Right atrium auricular region (tissue), 2 donors: Measurements from ENCODE around the gene PRDM10. TPM values are rescaled to one million over a fixed set of nuclear protein-coding genes. Genes with fewer than 3 reads are reported as not detected.
A peak's percentile ranks its signal among the peaks of the same experiment; 100 is the strongest.

ENCODE experiments used
- DNase-seq: peaks from one replicate; pipeline ENCODE4 v3.0.0-alpha.2; 2019; ENCODE audit warnings: low spot score
- H3K27ac ChIP-seq, 2 donors: fragments of 200-600 bp; sonication (generic); 1 replicate in 1 of 2; 2 replicates in 1 of 2; pipeline ENCODE4 v1.5.1; 2016 to 2019
- H3K27me3 ChIP-seq, 2 donors: fragments of 200-600 bp; sonication (generic); one replicate each; pipeline versions ENCODE4 v1.5.1 to v1.6.0; 2017 to 2019
- H3K36me3 ChIP-seq: fragments of 200-600 bp; sonication (generic); one replicate; pipeline ENCODE4 v1.5.1; 2016
- H3K4me1 ChIP-seq, 2 donors: fragments of 200-600 bp; sonication (generic); one replicate each; pipeline versions ENCODE4 v1.5.1 to v1.6.0; 2017 to 2019
- H3K4me3 ChIP-seq, 2 donors: fragments of 200-600 bp; sonication (generic); 1 replicate in 1 of 2; 2 replicates in 1 of 2; pipeline ENCODE4 v1.5.1; 2017 to 2019; ENCODE audit warnings: mild to moderate bottlenecking in 1 of 2, moderate library complexity in 1 of 2
- H3K9me3 ChIP-seq, 2 donors: fragments of 200-600 bp; sonication (generic); one replicate each; pipeline ENCODE4 v1.5.1; 2019
- total RNA-seq, 2 donors: library from RNA; depleted of rRNA; stranded (reverse); fragments of >200 nt; gene quantifications; one replicate each; pipeline ENCODE4 v1.1.0, GENCODE V29; 2016
- TF ChIP-seq, protein P1 (sequence below), 2 donors: fragments of 200-600 bp; sonication (generic); IDR thresholded peaks; one replicate each; pipeline ENCODE4 v1.5.1; 2019; ENCODE audit warnings: antibody characterized with exemption in 2 of 2

PRDM10 gene
- total RNA-seq, 2 donors from 2014 or later = 4.3 TPM

DNA sequence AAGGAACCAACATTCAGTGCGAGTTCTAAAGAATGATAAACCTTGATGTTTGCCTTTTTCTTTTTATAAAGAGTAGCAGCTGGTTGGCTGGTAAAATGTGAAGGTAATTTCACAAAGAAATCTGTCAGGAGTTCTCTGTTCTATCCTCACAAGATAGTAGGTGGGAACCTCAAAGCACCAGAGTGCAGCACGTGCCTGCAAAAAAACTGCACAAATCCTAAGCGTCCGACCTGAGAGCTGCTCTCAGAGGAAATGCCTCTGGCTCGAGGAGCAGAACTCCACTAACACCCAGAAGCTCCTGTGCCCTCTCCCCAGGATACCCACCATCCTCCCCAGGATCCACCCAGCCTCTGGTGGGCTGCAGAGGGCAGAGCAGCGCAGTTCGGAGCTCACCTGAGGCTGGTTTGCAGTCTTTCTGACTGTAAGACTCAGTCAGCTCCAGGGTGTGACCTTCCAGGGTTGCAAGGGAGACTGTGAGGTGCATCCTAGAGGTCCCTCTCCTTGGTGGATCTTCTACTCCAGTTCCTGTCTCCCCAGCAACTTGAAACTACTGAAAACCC lies 23.5 kb downstream of the PRDM10 start:
- H3K27ac ChIP-seq = no peak overlapping the region
- no peak for DNase-seq
- no peaks in the 10 kb centered on the region for H3K9me3 ChIP-seq
- TF ChIP-seq, protein P1, sequence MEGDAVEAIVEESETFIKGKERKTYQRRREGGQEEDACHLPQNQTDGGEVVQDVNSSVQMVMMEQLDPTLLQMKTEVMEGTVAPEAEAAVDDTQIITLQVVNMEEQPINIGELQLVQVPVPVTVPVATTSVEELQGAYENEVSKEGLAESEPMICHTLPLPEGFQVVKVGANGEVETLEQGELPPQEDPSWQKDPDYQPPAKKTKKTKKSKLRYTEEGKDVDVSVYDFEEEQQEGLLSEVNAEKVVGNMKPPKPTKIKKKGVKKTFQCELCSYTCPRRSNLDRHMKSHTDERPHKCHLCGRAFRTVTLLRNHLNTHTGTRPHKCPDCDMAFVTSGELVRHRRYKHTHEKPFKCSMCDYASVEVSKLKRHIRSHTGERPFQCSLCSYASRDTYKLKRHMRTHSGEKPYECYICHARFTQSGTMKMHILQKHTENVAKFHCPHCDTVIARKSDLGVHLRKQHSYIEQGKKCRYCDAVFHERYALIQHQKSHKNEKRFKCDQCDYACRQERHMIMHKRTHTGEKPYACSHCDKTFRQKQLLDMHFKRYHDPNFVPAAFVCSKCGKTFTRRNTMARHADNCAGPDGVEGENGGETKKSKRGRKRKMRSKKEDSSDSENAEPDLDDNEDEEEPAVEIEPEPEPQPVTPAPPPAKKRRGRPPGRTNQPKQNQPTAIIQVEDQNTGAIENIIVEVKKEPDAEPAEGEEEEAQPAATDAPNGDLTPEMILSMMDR (IDR thresholded peaks at IDR 0.05) = no peak
- H3K4me3 ChIP-seq = no peak overlapping the region
- no peaks in the 10 kb centered on the region for H3K4me1 ChIP-seq
- H3K36me3 ChIP-seq = no peaks in the 10 kb centered on the region
- no peaks in the 10 kb centered on the region for H3K27me3 ChIP-seq

DNA sequence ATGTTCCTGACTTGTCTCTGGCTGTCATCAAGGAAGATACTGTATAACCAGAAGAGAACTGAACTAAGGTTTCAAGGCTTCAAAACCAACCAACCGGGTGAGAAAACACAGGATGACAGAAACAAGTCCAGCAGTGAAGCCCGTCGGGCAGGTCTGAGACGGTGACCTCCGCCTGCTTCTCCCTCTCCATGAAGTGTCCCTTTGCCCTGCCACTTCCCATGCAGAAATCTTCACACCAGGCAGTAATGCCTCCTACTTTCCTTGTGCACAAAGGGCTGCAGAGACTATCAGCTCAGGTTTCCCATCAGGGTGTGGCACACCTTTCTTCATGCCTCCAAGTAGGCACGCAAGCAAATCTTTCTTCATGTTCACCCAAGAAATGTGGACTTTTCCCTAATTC lies 24.2 kb downstream of the PRDM10 start:
- no peak for DNase-seq
- TF ChIP-seq, protein P1 (IDR thresholded peaks at IDR 0.05) = no peak
- H3K9me3 ChIP-seq = no peaks in the 10 kb centered on the region

DNA sequence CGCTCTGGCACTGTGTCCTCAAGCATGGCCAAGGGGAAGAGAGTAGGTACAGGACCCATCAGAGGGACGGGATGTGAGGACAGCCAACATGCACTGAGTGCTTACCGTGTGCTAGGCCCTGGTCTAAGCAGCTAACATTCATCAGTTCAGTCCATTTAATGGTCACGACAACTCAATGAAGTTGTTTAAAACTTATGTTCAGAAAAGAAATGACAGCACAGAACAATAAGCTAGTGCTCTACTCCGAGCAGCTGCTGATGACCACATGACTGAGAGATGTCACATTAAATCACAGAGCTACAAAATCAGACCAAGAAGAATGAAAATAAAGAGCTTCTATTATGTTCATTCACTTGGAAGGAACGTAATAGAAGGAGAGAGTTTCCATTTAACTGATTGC lies 26.3 kb downstream of the PRDM10 start:
- H3K27me3 ChIP-seq = no peaks in the 10 kb centered on the region
- H3K36me3 ChIP-seq = no peaks in the 10 kb centered on the region
- no peak overlapping the region for H3K27ac ChIP-seq
- TF ChIP-seq, protein P1 (IDR thresholded peaks at IDR 0.05) = no peak
- no peak for DNase-seq
- no peak overlapping the region for H3K4me3 ChIP-seq
- no peaks in the 10 kb centered on the region for H3K4me1 ChIP-seq
- H3K9me3 ChIP-seq = no peaks in the 10 kb centered on the region

More for the DNA sequence above, 24.2 kb downstream of the PRDM10 start:
- no peaks in the 10 kb centered on the region for H3K27me3 ChIP-seq
- H3K4me3 ChIP-seq = no peak overlapping the region
- no peaks in the 10 kb centered on the region for H3K36me3 ChIP-seq
- H3K4me1 ChIP-seq = no peaks in the 10 kb centered on the region
- H3K27ac ChIP-seq = no peak overlapping the region

DNA sequence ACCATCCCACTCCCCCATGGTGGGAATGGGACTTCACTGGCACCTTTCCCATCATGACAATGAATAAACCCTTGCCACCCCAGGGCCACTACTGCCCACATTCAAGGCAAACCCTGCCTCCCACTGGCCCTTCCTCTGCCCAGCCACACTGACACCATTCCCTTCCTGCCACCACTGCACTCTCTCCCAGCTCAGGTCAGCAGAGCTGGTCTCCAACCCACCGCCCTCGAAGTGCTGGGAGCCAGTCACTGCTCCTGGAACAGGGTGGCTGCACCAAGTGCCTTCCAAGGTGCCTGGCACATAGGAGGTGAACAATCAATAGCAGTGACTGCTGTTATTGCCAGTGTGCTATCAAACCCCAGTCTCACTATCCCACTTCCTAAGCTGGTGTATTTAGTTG lies 27.1 kb downstream of the PRDM10 start:
- TF ChIP-seq, protein P1 (IDR thresholded peaks at IDR 0.05) = no peak

DNA sequence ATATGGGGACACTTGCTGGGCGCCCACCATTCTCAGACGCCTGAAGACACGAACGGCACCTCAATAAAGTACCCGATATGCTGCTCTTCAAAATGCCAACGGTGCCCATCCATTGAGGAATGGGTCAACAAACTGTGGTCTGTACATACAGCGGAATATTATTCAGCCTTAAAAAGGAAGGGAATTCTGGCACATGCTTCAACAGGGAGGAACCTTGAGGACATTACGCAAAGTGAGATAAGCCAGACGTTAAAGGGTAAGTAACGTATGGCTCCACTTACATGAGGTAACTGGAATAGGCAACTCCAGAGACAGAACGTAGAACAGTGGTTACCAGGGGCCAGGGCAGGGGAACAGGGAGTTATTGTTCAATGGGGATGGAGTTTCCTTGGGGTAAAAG lies 28.0 kb downstream of the PRDM10 start:
- Histone ChIP-seq H3K9me3 (no peaks in the 10 kb centered on the region), H3K4me3 (no peak overlapping the region), H3K4me1 (no peaks in the 10 kb centered on the region), H3K36me3 (no peaks in the 10 kb centered on the region), H3K27me3 (no peaks in the 10 kb centered on the region), H3K27ac (no peak overlapping the region)
- TF ChIP-seq, protein P1 (IDR thresholded peaks at IDR 0.05) = no peak
- no peak for DNase-seq

More for the DNA sequence above, 27.1 kb downstream of the PRDM10 start:
- Histone ChIP-seq H3K36me3 (no peaks in the 10 kb centered on the region), H3K27me3 (no peaks in the 10 kb centered on the region), H3K9me3 (no peaks in the 10 kb centered on the region), H3K4me1 (no peaks in the 10 kb centered on the region), H3K27ac (no peak overlapping the region), H3K4me3 (no peak overlapping the region)
- DNase-seq = no peak

DNA sequence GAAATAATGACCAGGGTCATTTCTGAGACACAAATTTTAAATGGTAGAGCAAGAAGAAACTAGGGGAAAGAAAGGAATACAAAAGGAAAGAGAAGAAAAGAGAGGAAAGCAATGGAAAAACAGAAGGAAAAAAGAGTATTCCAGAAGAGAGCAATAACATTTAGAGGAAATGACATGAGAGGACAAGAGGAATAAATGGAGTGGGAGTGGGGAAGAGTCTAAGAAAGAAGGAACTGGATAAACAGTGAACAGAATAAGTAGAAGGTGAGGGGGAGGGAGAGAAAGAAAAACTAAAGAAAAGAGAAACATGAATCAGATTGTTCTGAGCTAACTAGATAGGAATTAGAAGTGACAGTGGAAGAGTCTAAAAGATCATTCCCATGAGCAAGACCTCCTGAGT lies 28.4 kb downstream of the PRDM10 start:
- Histone ChIP-seq H3K4me3 (no peak overlapping the region), H3K36me3 (no peaks in the 10 kb centered on the region), H3K27ac (peak overlapping the region in 1 of 2 donors; percentile 9), H3K9me3 (no peaks in the 10 kb centered on the region), H3K4me1 (no peaks in the 10 kb centered on the region), H3K27me3 (no peaks in the 10 kb centered on the region)
- TF ChIP-seq, protein P1 (IDR thresholded peaks at IDR 0.05) = no peak
- no peak for DNase-seq
